Measurements from ENCODE around the gene GET4.

GET4 gene

GRCh38 chr7:927031-927671 is 50.8 kb downstream of the GET4 start:
- no peak overlapping the region for H3K9ac ChIP-seq (ENCODE audit: low read length)
- no peak for DNase-seq
- H4K20me1 ChIP-seq (ENCODE audit: insufficient read depth, low read length): no peaks in the 10 kb centered on the region
- TF ChIP-seq CTCF (IDR thresholded peaks at IDR 0.05; ENCODE audit: low read length) (no peak), EZH2phosphoT487 (IDR thresholded peaks at IDR 0.05; ENCODE audit: low read length) (no peak), EZH2 (optimal IDR thresholded peaks at IDR 0.05; ENCODE audit: low read depth, low read length) (no peak)
- H3K4me1 ChIP-seq (ENCODE audit: low read length): peaks cover 19% of the 10 kb centered on the region
- no peak overlapping the region for H3K27ac ChIP-seq (ENCODE audit: low read length)
- no peaks in the 10 kb centered on the region for H3K9me3 ChIP-seq (replicated peaks; ENCODE audit: insufficient read depth, low read length)
- H3K9me2 ChIP-seq (replicated peaks; ENCODE audit: insufficient read depth, low read length): no peaks in the 10 kb centered on the region
- H3K36me3 ChIP-seq (replicated peaks; ENCODE audit: insufficient read depth, low read length): no peaks in the 10 kb centered on the region
- H2AFZ ChIP-seq (ENCODE audit: low read length): no peak overlapping the region
- H3K79me2 ChIP-seq (ENCODE audit: low read length): no peaks in the 10 kb centered on the region
- no peak overlapping the region for H3K4me3 ChIP-seq (ENCODE audit: low read length)
- no peak overlapping the region for H3K4me2 ChIP-seq (ENCODE audit: low read depth, low read length)
- H3K27me3 ChIP-seq (replicated peaks; ENCODE audit: insufficient read depth, low read length): peaks cover 77% of the 10 kb centered on the region
- H3F3A ChIP-seq (ENCODE audit: insufficient read depth, low read length): peaks cover 5% of the 10 kb centered on the region; the same call in 1 of the 2 replicates

DNA sequence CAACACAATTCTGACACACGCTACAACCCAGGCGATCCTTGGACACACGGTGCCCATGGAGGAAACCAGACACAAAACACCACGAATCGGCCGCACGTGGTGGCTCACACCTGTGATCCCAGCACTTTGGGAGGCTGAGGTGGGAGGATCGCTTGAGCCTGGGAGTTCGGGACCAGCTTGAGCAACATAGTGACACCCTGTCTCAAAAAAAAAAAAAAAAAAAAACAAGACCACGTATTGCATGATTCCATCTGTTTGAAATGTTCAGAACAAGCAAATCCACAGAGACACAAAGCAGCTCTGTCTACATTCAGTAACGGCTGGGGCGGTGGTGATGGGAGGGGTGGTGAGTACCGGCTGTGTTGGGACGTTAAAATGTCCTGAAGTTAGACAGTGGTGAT is 53.0 kb downstream of the GET4 start:
- H2AFZ ChIP-seq (ENCODE audit: low read length): no peak overlapping the region
- H3K9ac ChIP-seq (ENCODE audit: low read length): no peak overlapping the region
- H3K79me2 ChIP-seq (ENCODE audit: low read length): no peaks in the 10 kb centered on the region
- no peak overlapping the region for H3K4me2 ChIP-seq (ENCODE audit: low read depth, low read length)
- H3K4me3 ChIP-seq (ENCODE audit: low read length): no peak overlapping the region
- H4K20me1 ChIP-seq (ENCODE audit: insufficient read depth, low read length): no peaks in the 10 kb centered on the region
- H3K36me3 ChIP-seq (replicated peaks; ENCODE audit: insufficient read depth, low read length): no peaks in the 10 kb centered on the region
- TF ChIP-seq EZH2phosphoT487 (IDR thresholded peaks at IDR 0.05; ENCODE audit: low read length) (no peak), CTCF (IDR thresholded peaks at IDR 0.05; ENCODE audit: low read length) (no peak), EZH2 (optimal IDR thresholded peaks at IDR 0.05; ENCODE audit: low read depth, low read length) (no peak)
- DNase-seq: no peak
- H3K27me3 ChIP-seq (replicated peaks; ENCODE audit: insufficient read depth, low read length): peaks cover 81% of the 10 kb centered on the region
- H3K9me2 ChIP-seq (replicated peaks; ENCODE audit: insufficient read depth, low read length): no peaks in the 10 kb centered on the region
- no peak overlapping the region for H3K27ac ChIP-seq (ENCODE audit: low read length)
- H3K9me3 ChIP-seq (replicated peaks; ENCODE audit: insufficient read depth, low read length): no peaks in the 10 kb centered on the region
- no peaks in the 10 kb centered on the region for H3F3A ChIP-seq (ENCODE audit: insufficient read depth, low read length)
- peaks cover 7% of the 10 kb centered on the region; the same call in 1 of the 2 replicates for H3K4me1 ChIP-seq (ENCODE audit: low read length)

DNA sequence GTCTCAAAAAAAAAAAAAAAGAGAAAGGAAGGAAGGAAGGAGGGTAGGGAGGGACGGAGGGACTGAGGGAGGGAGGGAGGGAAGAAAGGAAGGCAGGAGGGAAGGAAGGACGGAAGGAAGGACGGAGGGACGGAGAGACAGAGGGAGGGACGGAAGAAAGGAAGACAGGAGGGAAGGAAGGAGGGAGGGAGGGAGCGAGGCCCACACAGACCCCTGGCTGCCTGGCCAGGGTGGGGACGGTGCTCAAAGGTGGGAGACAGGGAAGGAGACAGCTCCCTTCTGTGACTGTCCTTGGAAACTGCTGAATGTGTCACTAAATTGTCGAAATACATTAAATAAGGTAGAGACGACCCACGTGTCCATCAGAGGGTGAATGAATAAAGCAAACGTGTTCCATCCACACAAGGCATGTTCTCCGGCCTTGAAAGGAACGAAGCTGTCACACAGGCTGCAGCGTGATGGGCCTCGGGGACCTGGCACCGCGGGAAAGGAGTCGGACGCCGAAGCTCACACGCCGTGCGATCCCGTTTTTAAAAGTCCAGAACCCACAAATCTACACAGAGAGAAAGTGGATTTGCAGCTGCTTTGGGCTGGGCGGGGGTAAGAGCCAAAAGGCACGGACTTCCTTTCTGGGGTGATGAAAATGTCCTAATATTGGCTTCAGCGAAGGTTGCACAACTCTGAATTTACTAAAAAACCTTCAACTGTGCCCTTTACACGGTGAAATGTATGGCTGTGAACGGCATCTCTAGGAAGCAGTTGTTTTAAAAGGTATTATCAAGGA is 54.8 kb downstream of the GET4 start:
- Histone ChIP-seq H3K79me2 (ENCODE audit: low read length) (no peaks in the 10 kb centered on the region), H3K4me1 (ENCODE audit: low read length) (no peaks in the 10 kb centered on the region), H4K20me1 (ENCODE audit: insufficient read depth, low read length) (no peaks in the 10 kb centered on the region), H3F3A (ENCODE audit: insufficient read depth, low read length) (no peaks in the 10 kb centered on the region), H3K9me3 (replicated peaks; ENCODE audit: insufficient read depth, low read length) (no peaks in the 10 kb centered on the region), H3K27ac (ENCODE audit: low read length) (no peak overlapping the region), H3K9me2 (replicated peaks; ENCODE audit: insufficient read depth, low read length) (no peaks in the 10 kb centered on the region), H3K27me3 (replicated peaks; ENCODE audit: insufficient read depth, low read length) (peaks cover 65% of the 10 kb centered on the region), H2AFZ (ENCODE audit: low read length) (no peak overlapping the region), H3K36me3 (replicated peaks; ENCODE audit: insufficient read depth, low read length) (no peaks in the 10 kb centered on the region), H3K4me3 (ENCODE audit: low read length) (no peak overlapping the region), H3K4me2 (ENCODE audit: low read depth, low read length) (no peak overlapping the region), H3K9ac (ENCODE audit: low read length) (no peak overlapping the region)
- DNase-seq: no peak
- TF ChIP-seq EZH2 (optimal IDR thresholded peaks at IDR 0.05; ENCODE audit: low read depth, low read length): no peak
- TF ChIP-seq EZH2phosphoT487 (IDR thresholded peaks at IDR 0.05; ENCODE audit: low read length): no peak
- no peak for TF ChIP-seq CTCF (IDR thresholded peaks at IDR 0.05; ENCODE audit: low read length)
